RKO (cell line): ENCODE data around the gene CCDC117.
"Not testable (repeated sequence)": the region's sequence is repeated elsewhere in the genome, so short reads cannot be mapped to it uniquely, and the experiment has no call there.

Source experiments
- DNase-seq: peaks from one replicate; pipeline ENCODE4 v3.0.0-alpha.2; 2016; ENCODE audit warnings: low spot score

CCDC117 gene

DNA sequence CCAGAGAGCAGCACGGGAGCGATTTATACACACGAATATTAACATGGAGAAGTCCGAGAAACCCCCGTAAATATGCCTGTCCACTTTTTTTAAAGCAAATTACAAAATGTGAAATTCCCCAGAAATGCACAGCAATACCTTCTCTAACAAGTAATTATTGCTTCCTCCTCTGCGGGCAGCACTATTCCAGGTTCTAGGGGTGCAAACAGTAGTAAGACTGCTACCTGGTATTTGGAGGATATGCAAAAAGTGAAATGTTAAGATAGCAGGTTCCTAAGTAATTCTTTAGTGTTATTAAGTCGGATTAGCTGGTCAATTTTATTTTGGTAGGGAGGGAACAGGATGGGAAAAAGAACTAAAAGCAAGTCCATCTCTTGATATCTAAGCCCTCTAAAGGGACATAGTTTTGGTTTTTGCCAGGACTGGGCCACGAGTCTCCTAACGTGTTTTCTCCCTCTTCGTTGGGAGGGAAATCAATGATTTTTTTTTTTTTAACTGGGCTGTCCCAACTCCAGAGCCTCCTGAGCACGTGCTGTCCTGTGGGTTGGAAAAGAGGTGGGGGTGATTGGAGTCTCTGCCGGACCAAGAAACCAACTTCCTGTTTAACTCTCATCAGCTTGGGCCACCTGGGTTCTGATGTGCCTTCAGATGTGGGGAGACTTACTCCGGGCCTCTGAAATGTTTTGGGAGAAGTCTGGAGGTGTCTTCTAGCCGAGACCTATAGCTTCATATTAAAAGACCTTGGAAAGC, 29.5 kb downstream of the CCDC117 start:
- DNase-seq, result no peak

GRCh38 chr22:28802595-28803123, 30.2 kb downstream of the CCDC117 start:
- no peak for DNase-seq

GRCh38 chr22:28805426-28805825, 32.9 kb downstream of the CCDC117 start:
- not testable (repeated sequence) for DNase-seq

DNA sequence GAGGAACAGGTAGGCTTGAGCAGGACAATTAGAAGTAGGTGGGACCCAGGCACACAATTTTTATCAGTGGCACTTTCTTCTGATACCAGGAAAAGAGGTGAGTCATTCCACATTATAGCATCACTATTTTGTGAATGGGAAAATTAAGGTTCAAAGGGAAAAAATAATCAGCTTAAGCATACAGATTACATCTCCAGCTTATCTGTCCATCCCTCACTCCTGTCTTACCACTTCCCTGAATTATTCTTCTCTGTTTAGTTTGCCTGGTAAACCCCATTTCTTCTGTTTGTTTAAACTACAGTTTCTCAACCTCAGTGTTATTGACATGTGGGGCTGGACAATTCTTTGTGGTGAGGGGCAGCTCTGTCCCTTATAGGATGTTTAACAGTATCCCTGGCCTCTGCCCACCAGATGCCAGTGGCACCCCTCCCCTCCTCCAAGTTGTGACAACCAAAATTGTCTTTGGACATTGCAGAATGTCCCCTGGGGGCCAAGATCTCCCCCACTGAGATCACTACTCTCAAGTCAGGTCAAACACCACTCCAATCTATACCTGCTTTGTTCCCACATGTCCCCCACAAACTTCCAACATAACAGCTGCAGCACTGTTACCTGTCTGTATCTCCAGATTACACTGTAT, 36.3 kb downstream of the CCDC117 start:
- no peak for DNase-seq

DNA sequence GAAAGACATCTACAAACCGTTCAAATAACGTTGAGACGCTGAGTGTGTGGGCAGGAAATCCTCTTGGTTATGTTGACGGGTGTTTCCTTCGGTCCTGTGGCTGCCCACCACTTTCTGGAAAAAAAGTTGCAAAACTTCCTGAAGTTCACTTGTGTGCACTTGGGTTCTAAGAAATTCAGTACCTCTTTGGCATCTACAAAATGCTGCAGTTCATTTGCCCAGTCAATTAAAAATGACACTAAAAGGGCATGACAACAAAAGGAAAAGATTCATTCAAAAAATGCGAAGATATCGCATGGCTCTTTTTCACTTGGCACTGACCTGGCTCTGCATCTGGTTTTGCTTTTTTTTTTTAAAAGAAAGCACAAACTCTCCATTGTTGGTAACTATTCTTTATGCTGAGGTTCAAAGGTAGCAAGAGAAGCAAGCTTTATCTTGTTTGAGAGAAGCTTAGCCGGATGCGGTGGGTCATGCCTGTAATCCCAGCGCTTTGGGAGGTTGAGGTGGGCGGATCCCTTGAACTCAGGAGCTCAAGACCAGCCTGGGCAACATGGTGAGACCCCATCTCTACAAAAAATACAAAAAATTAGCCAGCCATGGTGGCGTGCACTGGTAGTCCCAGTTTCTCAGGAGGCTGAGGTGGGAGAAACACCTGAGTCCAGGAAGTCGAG, 38.5 kb downstream of the CCDC117 start:
- DNase-seq, result no peak

- no peak for DNase-seq
Observed at GRCh38 chr22:28812516-28812915, 40.0 kb downstream of the CCDC117 start.

- no peak for DNase-seq
Observed at GRCh38 chr22:28813772-28814518, 41.5 kb downstream of the CCDC117 start.

- DNase-seq, result no peak
Observed at GRCh38 chr22:28815111-28815510, 42.6 kb downstream of the CCDC117 start.

- DNase-seq, result no peak
Observed at GRCh38 chr22:28815729-28816128, 43.2 kb downstream of the CCDC117 start.

DNA sequence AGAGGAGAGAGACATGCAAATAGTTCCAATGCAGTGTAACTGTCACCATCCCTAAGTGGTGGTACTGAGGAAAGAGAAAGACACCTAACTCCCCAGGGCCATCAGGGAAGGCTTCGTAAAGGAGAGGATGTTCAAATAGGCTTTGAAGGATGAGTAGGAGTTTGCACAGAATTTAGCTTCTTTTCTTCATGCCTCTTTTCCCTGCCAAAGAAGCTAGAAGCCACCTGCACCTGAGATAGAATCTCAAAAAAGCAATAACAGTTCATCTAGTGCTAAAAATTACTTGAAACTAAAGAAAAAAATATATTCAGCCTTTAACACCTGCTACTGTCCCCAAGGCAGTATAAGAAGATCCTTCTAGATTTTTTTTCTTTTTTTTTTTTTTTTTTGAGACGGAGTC, 44.6 kb downstream of the CCDC117 start:
- DNase-seq, result no peak

GRCh38 chr22:28817919-28818859, 45.7 kb downstream of the CCDC117 start:
- no peak for DNase-seq

GRCh38 chr22:28819253-28820096, 47.0 kb downstream of the CCDC117 start:
- no peak for DNase-seq

- DNase-seq, result no peak
Observed at GRCh38 chr22:28820885-28821284, 48.4 kb downstream of the CCDC117 start.

DNA sequence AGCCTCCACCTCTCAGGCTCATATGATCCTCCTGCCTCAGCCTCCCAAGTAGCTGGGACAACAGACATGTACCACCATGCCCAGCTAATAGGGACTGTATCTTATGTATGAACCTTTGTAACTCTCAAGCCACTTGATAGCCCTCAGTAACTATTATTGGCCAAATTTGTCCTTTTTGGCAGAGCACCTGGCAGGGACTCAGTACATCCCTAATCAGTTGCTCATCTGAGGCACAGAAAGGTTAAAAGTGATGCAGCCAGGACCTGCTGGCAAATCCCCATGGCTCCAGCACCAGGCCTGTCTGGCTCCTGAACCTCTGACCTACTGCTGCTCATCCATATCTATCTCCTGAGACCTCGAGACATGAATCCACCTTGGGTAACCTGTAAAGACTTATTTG, 49.0 kb downstream of the CCDC117 start:
- no peak for DNase-seq

GRCh38 chr22:28822930-28823551, 50.5 kb downstream of the CCDC117 start:
- DNase-seq, result no peak

DNA sequence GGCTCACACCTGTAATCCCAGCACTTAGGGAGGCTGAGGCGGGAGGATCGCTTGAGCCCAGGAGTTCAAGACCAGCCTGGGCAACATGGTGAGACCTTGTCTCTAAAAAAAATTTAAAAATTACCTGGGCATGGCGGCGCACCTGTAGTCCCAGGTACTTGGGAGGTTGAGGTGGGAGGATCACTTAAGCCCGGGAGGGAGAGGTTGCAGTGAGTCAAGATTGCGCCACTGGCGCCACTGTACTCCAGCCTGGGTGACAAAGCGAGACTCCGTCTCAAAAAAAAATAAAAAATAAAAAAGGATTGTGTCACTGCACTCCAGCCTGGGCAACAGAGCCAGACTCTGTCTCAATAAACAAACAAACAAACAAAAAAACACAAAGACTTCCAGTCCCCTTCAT, 52.0 kb downstream of the CCDC117 start:
- DNase-seq, result not testable (repeated sequence)

GRCh38 chr22:28826430-28826829, 53.9 kb downstream of the CCDC117 start:
- DNase-seq, result not testable (repeated sequence)

DNA sequence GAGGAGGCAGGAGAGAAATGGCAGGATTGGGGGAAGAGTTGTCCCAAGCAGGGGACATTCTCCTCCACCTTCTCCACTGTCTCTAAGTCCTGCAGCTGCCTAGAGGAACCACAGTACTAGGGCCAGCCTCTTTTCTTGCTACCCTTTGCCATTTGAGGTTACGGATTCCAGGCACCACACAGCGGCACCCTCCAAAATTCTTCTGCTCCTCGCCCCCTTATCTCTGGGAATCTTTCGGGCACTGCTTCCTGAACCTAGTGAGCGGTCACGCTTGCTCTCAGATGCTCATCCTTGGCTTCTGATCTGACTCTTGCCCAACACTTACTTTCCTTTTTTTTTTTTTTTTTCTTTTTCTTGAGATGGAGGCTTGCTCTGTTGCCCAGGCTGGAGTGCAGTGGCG, 54.4 kb downstream of the CCDC117 start:
- DNase-seq, result no peak

GRCh38 chr22:28829358-28830181, 57.1 kb downstream of the CCDC117 start:
- peak; percentile 72 for DNase-seq
